GM18858 (cell line): ENCODE measurements around the gene HIGD2A.
"Not testable (repeated sequence)": the region's sequence is repeated elsewhere in the genome, so short reads cannot be mapped to it uniquely, and the experiment has no call there.

Source experiments
- ATAC-seq: cut with Tn5 transposase; IDR thresholded peaks from one replicate; pipeline ENCODE4 v1.9.1; 2021; ENCODE audit not compliant: unreplicated experiment

Gene HIGD2A

GRCh38 chr5:176394096-176394495 is 5.5 kb downstream of the HIGD2A start:
- ATAC-seq, result no peak

DNA sequence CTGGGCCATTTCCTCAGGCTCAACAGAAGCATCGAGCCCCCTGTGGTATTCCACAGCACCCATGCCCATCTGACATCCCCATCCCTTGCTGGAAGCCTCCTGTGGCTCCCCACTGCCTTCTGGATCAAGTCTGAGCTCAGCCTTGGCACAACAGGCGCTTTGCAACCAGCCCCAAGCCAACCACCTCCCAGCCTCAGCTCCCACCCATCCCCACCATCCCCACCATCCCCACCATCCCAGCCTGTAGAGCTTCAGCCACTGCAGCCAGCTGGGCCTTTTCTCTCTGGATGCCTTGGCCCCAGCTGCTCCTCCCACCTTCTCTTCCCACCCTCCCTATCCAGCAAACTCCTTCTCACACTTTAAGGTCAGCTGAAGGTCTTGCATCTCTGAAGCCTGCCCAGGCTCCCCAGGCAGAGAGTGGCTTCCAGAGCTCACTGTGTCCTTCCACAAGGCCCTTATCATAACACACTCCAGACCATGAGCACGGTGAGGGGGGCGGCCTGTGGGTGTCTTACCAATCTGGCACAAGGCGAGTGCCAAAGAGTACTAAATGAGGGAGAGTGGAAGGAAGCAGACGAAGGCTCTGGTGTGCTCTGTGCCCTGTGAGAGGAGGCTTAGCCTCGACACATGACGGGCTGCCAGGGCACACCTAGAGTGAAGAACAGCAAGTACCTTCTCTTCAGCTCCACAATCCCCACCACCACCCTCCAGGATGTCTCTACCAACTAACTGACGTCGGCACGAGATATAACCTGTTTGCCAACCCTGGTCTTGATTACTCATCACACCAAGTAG is 6.5 kb downstream of the HIGD2A start:
- no peak for ATAC-seq

DNA sequence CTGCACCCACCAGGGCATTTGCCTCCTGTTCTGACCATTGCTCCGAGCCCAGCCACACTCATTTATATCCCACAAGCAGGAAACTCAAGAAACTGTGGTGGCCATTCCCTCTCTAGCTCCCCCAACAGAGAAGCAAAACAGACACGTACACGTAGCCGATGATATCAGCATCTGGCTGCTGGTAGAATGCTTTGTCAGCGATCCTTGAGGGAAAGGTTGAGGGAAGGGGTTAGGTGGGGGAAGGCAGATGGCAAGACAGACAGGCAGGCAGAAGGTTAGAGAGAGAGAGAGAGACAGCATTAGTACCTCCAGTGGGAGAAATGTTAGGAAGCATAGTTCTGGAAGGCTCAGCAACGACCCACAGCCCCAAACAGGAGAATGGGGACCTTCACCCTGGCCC is 7.8 kb downstream of the HIGD2A start:
- ATAC-seq, result no peak

GRCh38 chr5:176397736-176398420 is 9.3 kb downstream of the HIGD2A start:
- no peak for ATAC-seq

- no peak for ATAC-seq
Measured at GRCh38 chr5:176400382-176401156, 12.0 kb downstream of the HIGD2A start.

DNA sequence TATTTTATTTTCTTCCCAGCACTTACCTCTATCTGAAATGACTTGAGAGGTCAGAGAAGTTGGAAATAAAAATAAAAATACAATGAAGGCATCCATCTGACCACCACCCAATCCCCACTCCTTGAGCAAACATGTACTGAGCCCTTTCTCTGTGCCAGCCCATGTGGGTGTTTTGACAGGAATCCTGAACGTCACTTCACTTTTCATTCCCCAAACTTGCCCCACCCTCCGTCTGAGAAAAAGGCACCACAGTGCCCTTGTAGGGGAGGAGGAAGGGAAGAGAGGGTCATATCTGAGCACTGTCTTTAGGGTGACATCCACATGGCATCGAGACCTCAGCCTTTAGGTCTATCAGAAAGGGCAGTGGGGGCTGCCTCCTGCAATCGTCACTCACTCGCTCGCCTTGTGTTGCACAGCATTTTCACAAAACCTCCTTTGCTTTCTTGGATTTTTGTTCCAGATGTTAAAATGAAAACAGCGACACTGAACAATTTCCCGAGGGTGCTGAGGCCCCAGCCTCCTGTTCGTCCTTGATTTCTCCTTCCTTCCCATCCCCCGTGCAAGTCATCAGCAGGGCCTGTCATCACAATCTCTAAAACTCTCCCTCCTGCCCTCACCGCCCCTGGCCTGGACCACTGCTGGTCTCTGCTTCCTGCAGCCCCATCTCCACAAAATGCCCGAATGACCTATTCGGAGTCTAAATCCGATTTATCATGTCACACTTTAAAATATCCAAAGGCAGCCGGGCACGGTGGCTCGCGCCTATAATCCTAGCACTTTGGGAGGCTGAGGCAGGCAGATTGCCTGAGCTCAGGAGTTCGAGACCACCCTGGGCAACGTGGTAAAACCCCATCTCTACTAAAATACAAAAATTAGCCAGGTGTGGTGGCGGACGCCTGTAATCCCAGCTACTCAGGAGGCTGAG is 13.0 kb downstream of the HIGD2A start:
- ATAC-seq, result no peak

GRCh38 chr5:176405656-176406435 is 17.3 kb downstream of the HIGD2A start:
- ATAC-seq, result no peak

- no peak for ATAC-seq
Measured at GRCh38 chr5:176406436-176407052, 18.0 kb downstream of the HIGD2A start.

- no peak for ATAC-seq
Measured at GRCh38 chr5:176407456-176408251, 19.1 kb downstream of the HIGD2A start.

DNA sequence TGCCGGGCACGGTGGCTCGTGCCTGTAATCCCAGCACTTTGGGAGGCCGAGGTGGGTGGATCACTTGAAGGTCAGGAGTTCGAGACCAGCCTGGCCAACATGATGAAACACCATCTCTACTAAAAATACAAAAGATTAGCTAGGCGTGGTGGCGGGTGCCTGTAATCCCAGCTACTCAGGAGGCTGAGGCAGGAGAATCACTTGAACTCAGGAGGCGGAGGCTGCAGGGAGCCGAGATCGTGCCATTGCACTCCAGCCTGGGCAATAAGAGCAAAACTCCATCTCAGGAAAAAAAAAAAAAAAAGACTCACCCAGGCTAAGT is 19.7 kb downstream of the HIGD2A start:
- not testable (repeated sequence) for ATAC-seq

DNA sequence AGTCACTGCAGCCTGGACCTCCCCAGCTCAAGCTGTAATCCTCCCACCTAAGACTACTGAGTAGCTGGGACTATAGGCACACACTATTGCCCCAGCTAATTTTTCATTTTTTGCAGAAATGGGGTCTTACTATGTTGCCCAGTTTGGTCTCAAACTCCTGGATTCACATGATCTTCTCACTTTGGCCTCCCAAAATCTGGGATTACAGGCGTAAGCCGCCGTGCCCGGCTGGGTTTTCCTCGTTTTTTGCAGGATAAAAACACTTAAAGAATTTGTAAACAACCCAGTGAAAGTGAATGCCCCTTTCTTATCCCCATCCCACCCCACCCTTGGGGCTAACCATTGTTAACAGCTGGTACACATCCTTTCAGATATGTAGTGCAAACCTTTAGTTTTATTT is 20.0 kb downstream of the HIGD2A start:
- no peak for ATAC-seq

DNA sequence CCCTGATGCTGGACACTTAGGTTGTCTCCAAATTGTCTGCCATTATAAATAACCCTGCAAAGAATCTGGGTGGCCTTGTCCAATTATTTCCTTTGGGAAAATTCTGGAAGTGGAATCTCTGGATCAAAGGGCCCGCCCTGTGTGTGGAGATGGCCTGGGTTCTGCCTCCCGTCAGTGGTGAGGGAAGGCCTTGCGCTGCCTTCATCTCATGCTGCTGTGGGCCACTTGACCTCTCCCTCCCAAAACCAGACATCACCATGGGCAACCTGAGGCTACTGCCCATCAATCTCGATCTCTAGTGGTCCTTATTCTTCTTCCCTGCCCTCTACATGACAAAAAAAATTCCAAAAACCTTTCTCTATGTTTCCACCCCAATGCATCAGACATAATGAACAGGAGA is 21.2 kb downstream of the HIGD2A start:
- ATAC-seq, result no peak

DNA sequence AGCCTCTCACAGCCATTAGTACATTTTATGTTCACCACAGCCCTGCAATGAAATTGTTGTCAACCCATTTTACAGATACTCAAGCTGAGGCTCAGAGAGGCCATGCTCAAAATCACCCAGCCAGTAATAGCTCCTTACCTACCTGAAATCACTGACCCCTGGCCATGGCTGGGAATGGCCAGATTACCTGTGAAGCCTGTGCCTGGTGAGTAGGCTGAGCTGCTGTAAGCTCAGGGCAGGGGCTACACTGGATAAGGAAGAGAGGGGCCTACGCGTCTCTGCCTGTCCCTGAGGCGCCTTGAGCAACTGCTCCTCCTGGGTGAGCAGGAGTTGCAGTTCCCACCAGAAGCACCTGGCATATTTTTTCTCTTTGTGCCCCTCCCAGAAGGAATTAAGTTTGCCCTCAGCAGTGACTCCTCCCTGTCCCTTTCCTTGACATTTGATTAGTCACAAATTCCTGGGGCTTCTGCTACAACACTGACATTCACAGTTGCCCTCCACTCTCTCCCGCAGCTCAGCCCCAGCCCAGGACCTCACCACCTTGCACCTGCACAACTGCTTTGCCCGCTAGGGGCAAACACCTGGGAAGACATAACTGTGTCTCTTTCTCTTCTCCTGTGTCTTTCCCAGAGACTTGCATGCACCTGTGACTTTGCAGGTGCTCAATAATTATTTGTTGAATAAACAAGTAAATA is 22.1 kb downstream of the HIGD2A start:
- no peak for ATAC-seq

- ATAC-seq, result no peak
Measured at GRCh38 chr5:176412517-176413254, 24.1 kb downstream of the HIGD2A start.

GRCh38 chr5:176413255-176413565 is 24.7 kb downstream of the HIGD2A start:
- ATAC-seq, result no peak

GRCh38 chr5:176413709-176414191 is 25.2 kb downstream of the HIGD2A start:
- no peak for ATAC-seq

DNA sequence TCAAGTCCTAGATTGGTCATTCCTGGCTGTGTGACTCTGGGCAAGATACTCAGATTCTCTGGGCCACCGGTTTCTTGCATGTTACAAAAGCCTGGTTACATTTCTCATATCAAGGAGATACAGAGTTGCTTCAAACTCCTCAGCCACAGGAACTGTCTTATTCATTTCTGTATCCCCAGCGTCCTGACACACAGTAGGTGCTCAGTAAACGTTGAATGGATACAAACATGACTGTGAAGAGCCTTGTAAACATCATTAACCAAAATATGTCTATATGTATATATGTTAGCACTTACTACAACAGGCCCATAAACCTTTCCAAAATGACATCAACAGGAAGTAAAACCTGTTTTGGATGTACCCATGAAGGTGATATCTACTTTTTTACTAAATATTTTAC is 26.2 kb downstream of the HIGD2A start:
- no peak for ATAC-seq
